PC-9 (cell line): ENCODE measurements around the gene PDS5B. TPM values are rescaled to one million over a fixed set of nuclear protein-coding genes. Genes with fewer than 3 reads are reported as not detected.

Source experiments
- BruUV-seq: library from RNA; stranded (reverse); fragments of 400-500 nt; replicated peaks from 2 replicates; lab custom pipeline; 2021; lab: Mats Ljungman, UMichigan
- CTCF ChIA-PET: fragments of 300-600 bp; sonication (Branson Sonifier 250); formaldehyde crosslinking; loops from one replicate; lab custom pipeline; 2022; ENCODE audit warnings: antibody characterized with exemption; lab: Charles Lee
- POLR2A ChIA-PET: fragments of 300-600 bp; sonication (Branson Sonifier 250); formaldehyde crosslinking; loops from one replicate; lab custom pipeline; 2022; ENCODE audit warnings: antibody characterized with exemption; ENCODE audit not compliant: unreplicated experiment; lab: Charles Lee
- DNase-seq, 2 experiments: peaks; one replicate each; pipeline versions ENCODE4 v3.0.0 to v3.0.0-alpha.2; 2015 to 2022; ENCODE audit warnings: mixed read lengths in 1 of 2
- H2AFZ ChIP-seq: fragments of 200-600 bp; sonication (generic); 2 replicates; pipeline ENCODE4 v1.8.1; 2017; ENCODE audit warnings: antibody characterized with exemption
- H3F3A ChIP-seq: fragments of 200-600 bp; sonication (generic); 2 replicates; pipeline ENCODE4 v1.8.1; 2017; ENCODE audit warnings: antibody characterized with exemption, mild to moderate bottlenecking, low read depth; ENCODE audit not compliant: insufficient read depth
- H3K27ac ChIP-seq: fragments of 200-600 bp; sonication (generic); 2 replicates; pipeline ENCODE4 v1.6.1; 2016; ENCODE audit warnings: mixed run types
- H3K27me3 ChIP-seq: fragments of 200-600 bp; sonication (generic); 2 replicates; pipeline ENCODE4 v1.6.1; 2016; ENCODE audit warnings: low read depth, mixed run types; ENCODE audit not compliant: insufficient read depth
- H3K36me3 ChIP-seq: fragments of 200-600 bp; sonication (generic); 2 replicates; pipeline ENCODE4 v1.6.1; 2016; ENCODE audit warnings: low read depth, mixed run types
- H3K4me1 ChIP-seq: fragments of 200-600 bp; sonication (generic); replicated peaks from 2 replicates; pipeline ENCODE4 v1.6.1; 2016; ENCODE audit warnings: mixed run types; ENCODE audit not compliant: insufficient read depth
- H3K4me2 ChIP-seq: fragments of 200-600 bp; sonication (generic); 2 replicates; pipeline ENCODE4 v1.6.1; 2017; ENCODE audit warnings: mixed run types
- H3K4me3 ChIP-seq: fragments of 200-600 bp; sonication (generic); 2 replicates; pipeline ENCODE4 v1.6.1; 2016; ENCODE audit warnings: mixed run types
- H3K79me2 ChIP-seq: fragments of 200-600 bp; sonication (generic); 2 replicates; pipeline ENCODE4 v1.6.1; 2017; ENCODE audit warnings: low read depth, mixed run types
- H3K9me2 ChIP-seq: fragments of 200-600 bp; sonication (generic); 2 replicates; pipeline ENCODE4 v1.8.1; 2017; ENCODE audit warnings: mild to moderate bottlenecking; ENCODE audit not compliant: insufficient read depth
- H3K9me3 ChIP-seq: fragments of 200-600 bp; sonication (generic); 2 replicates; pipeline ENCODE4 v1.8.1; 2016; ENCODE audit warnings: low read depth; ENCODE audit not compliant: insufficient read depth
- H4K20me1 ChIP-seq: fragments of 200-600 bp; sonication (generic); 2 replicates; pipeline ENCODE4 v1.8.1; 2017; ENCODE audit not compliant: insufficient read depth
- EZH2 ChIP-seq: fragments of 200-600 bp; sonication (generic); IDR thresholded peaks from 2 replicates; pipeline ENCODE4 v1.8.0; 2017; ENCODE audit warnings: antibody characterized with exemption, low read depth
- intact Hi-C: fragments of 100-400 bp; cut with micrococcal nuclease; formaldehyde crosslinking; loops from one replicate; pipeline ENCODE4 v1.10.0; 2022; ENCODE audit not compliant: unreplicated experiment
- total RNA-seq: library from RNA; stranded (reverse); gene quantifications from 2 replicates; pipeline ENCODE4 v1.2.3, GENCODE V29; 2021
- TF ChIP-seq, protein P1 (sequence below): fragments of 200-600 bp; sonication (generic); conservative IDR thresholded peaks from 2 replicates; pipeline ENCODE4 v1.6.1; 2017; ENCODE audit warnings: mixed run types, antibody characterized with exemption, mild to moderate bottlenecking, moderate library complexity

The PDS5B gene
- total RNA-seq, 1 experiment from 2014 or later, result 37.6 TPM

DNA sequence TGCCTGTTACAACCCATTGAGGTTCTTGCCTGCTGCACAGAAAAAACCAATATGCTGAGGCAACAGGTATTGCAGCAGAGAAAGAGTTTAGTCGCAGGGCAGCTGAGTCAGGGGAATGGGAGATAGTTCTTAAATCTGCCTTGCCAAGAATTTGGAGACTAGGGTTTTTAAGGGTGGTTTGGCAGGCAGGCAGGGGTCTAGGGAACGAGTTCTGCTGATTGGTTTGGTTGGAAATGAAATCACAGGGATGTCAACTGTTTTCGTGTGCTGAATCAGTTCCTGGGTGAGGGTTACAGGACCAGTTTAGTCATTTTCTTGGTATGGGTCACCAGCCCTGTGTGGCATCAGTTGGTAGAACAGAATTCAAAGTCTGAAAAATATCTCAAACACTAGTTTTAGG, 36.6 kb downstream of the PDS5B start:
- H3K79me2 ChIP-seq, result peaks cover 100% of the 10 kb centered on the region
- H3K4me1 ChIP-seq, result no peaks in the 10 kb centered on the region
- POLR2A ChIA-PET, result no interaction called here
- no peak for TF ChIP-seq EZH2
- TF ChIP-seq, protein P1, sequence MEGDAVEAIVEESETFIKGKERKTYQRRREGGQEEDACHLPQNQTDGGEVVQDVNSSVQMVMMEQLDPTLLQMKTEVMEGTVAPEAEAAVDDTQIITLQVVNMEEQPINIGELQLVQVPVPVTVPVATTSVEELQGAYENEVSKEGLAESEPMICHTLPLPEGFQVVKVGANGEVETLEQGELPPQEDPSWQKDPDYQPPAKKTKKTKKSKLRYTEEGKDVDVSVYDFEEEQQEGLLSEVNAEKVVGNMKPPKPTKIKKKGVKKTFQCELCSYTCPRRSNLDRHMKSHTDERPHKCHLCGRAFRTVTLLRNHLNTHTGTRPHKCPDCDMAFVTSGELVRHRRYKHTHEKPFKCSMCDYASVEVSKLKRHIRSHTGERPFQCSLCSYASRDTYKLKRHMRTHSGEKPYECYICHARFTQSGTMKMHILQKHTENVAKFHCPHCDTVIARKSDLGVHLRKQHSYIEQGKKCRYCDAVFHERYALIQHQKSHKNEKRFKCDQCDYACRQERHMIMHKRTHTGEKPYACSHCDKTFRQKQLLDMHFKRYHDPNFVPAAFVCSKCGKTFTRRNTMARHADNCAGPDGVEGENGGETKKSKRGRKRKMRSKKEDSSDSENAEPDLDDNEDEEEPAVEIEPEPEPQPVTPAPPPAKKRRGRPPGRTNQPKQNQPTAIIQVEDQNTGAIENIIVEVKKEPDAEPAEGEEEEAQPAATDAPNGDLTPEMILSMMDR, result no peak
- no peak for DNase-seq
- CTCF ChIA-PET, result no interaction called here
- no peaks in the 10 kb centered on the region for H3K27me3 ChIP-seq
- H3K4me3 ChIP-seq, result no peak overlapping the region
- H2AFZ ChIP-seq, result no peak overlapping the region
- no peak overlapping the region for H3K4me2 ChIP-seq
- H3K36me3 ChIP-seq, result no peaks in the 10 kb centered on the region
- H4K20me1 ChIP-seq, result peaks cover 20% of the 10 kb centered on the region; the same call in 1 of the 2 replicates
- intact Hi-C loops, result no loop called here
- H3K27ac ChIP-seq, result no peak overlapping the region
- BruUV-seq, result no TSS peak
- H3K9me3 ChIP-seq, result peaks cover 34% of the 10 kb centered on the region
- peaks cover 5% of the 10 kb centered on the region; the same call in 1 of the 2 replicates for H3F3A ChIP-seq
- no peaks in the 10 kb centered on the region for H3K9me2 ChIP-seq

DNA sequence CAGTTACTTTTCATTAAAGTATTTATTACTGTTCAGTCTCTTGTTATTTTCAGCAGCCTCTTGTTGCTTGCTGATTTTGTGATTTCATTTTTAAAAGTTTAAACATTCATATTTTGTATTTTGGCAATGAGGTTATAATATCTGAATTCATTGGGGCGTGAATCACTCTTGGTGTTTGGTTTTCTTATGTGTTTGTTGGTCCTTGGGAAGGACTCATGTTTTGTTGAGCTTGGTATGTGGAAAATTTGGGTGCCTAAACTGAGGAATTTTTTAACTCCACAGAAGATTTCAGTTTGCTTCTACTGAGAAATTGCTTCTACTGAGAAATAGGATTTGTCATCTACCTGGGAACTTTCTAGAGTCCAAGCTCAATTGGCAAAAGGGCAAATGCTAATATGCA, 38.2 kb downstream of the PDS5B start:
- Histone ChIP-seq H3K9me3 (peaks cover 19% of the 10 kb centered on the region), H3K27me3 (no peaks in the 10 kb centered on the region), H3K9me2 (no peaks in the 10 kb centered on the region), H3K27ac (no peak overlapping the region), H3K4me2 (no peak overlapping the region), H3K4me3 (no peak overlapping the region), H3K4me1 (no peaks in the 10 kb centered on the region), H2AFZ (no peak overlapping the region), H4K20me1 (peaks cover 21% of the 10 kb centered on the region; the same call in 1 of the 2 replicates), H3F3A (peaks cover 5% of the 10 kb centered on the region; the same call in 1 of the 2 replicates), H3K79me2 (peaks cover 100% of the 10 kb centered on the region), H3K36me3 (no peaks in the 10 kb centered on the region)
- intact Hi-C loops, result no loop called here
- ChIA-PET POLR2A (no interaction called here), CTCF (interaction anchor here (0.6 kb wide), 1 partner anchor 86 kb away, joined by 3 read pairs; the partner anchor contains the start of gene N4BP2L2)
- TF ChIP-seq, protein P1, result no peak
- TF ChIP-seq EZH2, result no peak
- no TSS peak for BruUV-seq
- no peak for DNase-seq

DNA sequence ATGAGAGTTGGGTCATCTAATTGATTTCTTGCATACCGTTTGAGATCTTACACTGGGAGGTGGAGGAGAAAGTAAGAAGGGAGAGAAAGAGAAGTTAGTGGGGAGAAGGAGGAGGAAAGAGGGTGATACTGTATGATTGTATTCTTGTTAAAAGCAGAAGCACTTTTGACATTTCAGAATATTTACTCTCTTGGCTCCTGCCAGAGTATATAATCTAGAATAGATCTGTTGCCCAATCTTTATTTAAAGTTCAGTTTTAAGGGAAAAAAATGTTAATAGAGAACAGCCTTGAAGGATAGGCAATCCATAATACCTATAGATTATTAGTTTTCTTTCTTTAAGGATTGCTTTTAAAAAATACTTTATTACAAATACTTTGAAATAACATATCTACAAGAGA, 41.5 kb downstream of the PDS5B start:
- H3K27ac ChIP-seq, result no peak overlapping the region; the same call in 1 of the 2 replicates
- peaks cover 25% of the 10 kb centered on the region; the same call in 1 of the 2 replicates for H4K20me1 ChIP-seq
- H3F3A ChIP-seq, result peaks cover 16% of the 10 kb centered on the region
- no peaks in the 10 kb centered on the region for H3K27me3 ChIP-seq
- H3K4me3 ChIP-seq, result no peak overlapping the region
- ChIA-PET CTCF (no interaction called here), POLR2A (interaction anchor here (0.6 kb wide), 1 partner anchor 27 kb away, joined by 3 read pairs; no protein-coding TSS in a partner anchor)
- BruUV-seq, result no TSS peak
- no peak overlapping the region for H2AFZ ChIP-seq
- DNase-seq, result no peak
- no peaks in the 10 kb centered on the region for H3K36me3 ChIP-seq
- H3K4me1 ChIP-seq, result no peaks in the 10 kb centered on the region
- TF ChIP-seq, protein P1, result no peak
- TF ChIP-seq EZH2, result no peak
- intact Hi-C loops, result no loop called here
- H3K4me2 ChIP-seq, result no peak overlapping the region
- H3K9me2 ChIP-seq, result no peaks in the 10 kb centered on the region
- H3K79me2 ChIP-seq, result peaks cover 97% of the 10 kb centered on the region
- peaks cover 6% of the 10 kb centered on the region; the same call in 1 of the 2 replicates for H3K9me3 ChIP-seq
